Measurements from ENCODE around the gene CCDC167. TPM values are rescaled to one million over a fixed set of nuclear protein-coding genes. Genes with fewer than 3 reads are reported as not detected.

Gene CCDC167
- total RNA-seq, result 33.0 and 49.8 TPM in 2 replicates

DNA sequence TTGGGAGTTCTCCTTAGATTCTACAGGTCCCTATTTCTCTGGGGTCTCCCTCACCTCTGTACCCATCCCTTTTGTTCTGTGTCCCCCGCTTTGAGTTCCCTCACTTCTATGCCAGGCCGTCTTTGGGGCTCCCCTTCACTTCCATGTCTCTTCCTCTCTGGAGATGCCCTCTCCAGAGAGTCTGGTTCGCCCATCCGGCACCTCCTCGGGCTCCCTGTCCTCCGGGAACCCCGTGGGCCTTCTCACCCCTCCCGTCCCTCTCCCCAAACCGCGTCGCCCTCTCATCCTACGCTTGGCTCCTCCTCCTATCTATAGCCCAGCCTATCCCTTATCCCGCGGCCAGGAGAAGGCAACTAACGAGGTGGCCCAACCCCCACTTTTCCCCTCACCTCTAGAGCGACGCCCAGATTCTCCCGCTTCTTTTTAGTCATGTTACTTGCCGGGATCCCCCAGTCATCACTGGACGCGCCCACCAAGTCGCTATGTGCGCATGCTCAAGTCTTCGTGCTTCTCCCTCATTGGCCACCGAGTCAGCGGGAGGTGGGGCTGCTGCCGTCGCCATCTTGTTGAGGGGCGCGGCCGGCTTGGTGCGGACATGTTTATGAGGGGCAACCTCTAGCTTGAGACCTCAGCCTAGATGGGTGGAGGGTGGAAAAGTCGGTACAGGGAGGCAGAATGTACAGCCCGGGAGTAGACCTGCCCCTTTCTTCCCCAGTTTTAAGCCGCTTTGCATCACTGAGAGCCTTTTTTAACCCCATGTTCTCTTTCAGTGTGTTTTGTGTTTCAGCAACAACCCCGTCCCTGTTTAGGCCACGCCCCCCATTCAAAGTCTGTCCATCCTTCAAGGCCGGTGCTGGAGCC is at the start of gene CCDC167:
Gene CCDC167 (minus strand): TSS at position 461 of the 861 bp plus-strand sequence. CDS start 30 bp downstream, at position 431.

Other genes starting within 250 kb of the CCDC167 start
- 2.7 and 4.6 TPM in 2 replicates for gene TBC1D22B, start 242.1 kb downstream of the CCDC167 start, total RNA-seq
- 0.12 and 0.17 TPM in 2 replicates for gene TMEM217, start 241.7 kb downstream of the CCDC167 start, total RNA-seq
- gene RNF8, start 145.9 kb downstream of the CCDC167 start, total RNA-seq, result 20.1 and 24.4 TPM in 2 replicates
- gene CMTR1, start 66.7 kb downstream of the CCDC167 start, total RNA-seq, result 18.7 and 28.4 TPM in 2 replicates
- gene MDGA1, start 198.0 kb upstream of the CCDC167 start, total RNA-seq, result 1.2 and 3.4 TPM in 2 replicates

All from pericardium fibroblast (primary cell).